ENCODE measurements around the gene KANK2.
"Not testable (repeated sequence)": the region's sequence is repeated elsewhere in the genome, so short reads cannot be mapped to it uniquely, and the experiment has no call there.

Gene KANK2

GRCh38 chr19:11169896-11170678, 27.3 kb downstream of the KANK2 start:
- DNase-seq: no peak

GRCh38 chr19:11168568-11168967, 28.8 kb downstream of the KANK2 start:
- DNase-seq: no peak

- no peak for DNase-seq
Measured at GRCh38 chr19:11166281-11167142, 30.8 kb downstream of the KANK2 start.

- no peak for DNase-seq
Measured at GRCh38 chr19:11165486-11166030, 31.8 kb downstream of the KANK2 start.

- DNase-seq: no peak
Measured at GRCh38 chr19:11164879-11165406, 32.4 kb downstream of the KANK2 start.

GRCh38 chr19:11164296-11164695, 33.0 kb downstream of the KANK2 start:
- no peak for DNase-seq

DNA sequence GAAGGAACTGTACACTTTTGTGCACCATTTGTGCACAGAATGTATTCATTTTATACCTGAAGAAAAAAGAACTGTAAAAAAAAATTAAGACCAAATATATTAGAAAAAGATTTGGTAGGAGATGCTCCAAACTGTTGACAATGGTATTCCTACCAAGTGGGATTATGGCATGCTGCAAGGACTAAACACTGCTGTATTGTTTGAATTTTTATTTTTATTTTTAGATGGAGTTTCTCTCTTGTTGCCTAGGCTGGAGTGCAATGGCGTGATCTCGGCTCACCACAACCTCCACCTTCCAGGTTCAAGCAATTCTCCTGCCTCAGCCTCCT, 36.9 kb downstream of the KANK2 start:
- not testable (repeated sequence) for DNase-seq

GRCh38 chr19:11159598-11160439, 37.5 kb downstream of the KANK2 start:
- no peak for DNase-seq

DNA sequence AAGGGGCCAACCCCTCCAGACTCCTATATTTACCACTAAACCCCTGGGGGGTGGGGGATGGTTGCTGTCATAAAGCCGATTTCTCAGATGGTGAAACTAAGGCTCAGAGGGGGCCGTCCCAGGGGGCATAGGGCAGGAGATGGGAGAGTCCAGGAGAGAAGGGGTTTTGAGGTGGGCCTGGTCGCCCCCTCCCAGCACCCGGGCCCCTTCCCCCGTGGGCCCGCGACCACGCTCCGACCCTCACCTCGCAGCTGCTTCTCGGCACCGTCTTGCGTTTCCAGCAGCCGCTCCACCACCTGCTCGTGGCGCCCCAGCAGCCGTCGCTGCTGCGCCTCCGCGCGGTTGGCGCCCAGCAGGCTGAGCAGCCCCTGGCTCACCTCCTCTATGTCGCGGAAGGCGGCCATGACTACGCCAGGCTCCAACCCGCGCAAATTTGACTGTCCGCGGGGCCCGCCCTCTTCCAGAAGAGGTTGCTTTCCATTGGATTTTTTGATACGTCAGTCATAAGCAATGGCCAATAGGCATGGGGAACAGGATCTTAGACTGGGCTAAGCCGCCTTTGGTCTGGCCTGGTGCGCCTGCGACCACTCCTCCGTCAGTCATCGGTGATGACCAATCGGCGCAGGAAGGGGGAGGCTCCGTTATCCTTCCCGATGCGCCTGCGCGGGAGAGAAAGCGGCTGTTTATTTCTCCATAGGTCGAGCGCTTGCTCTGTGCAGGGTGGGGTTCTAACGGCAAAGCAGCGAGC, 41.8 kb downstream of the KANK2 start, which contains the start of gene SPC24:
Gene SPC24, minus strand, starts transcription at position 410 of the 748 bp plus-strand sequence. Its CDS starts 6 bp downstream, at position 404.
- peak; percentile 91 for DNase-seq

- DNase-seq: no peak
Measured at GRCh38 chr19:11154683-11155047, 42.7 kb downstream of the KANK2 start.

GRCh38 chr19:11152318-11153062, 44.9 kb downstream of the KANK2 start:
- DNase-seq: no peak

GRCh38 chr19:11151181-11151580, 46.2 kb downstream of the KANK2 start:
- no peak for DNase-seq

DNA sequence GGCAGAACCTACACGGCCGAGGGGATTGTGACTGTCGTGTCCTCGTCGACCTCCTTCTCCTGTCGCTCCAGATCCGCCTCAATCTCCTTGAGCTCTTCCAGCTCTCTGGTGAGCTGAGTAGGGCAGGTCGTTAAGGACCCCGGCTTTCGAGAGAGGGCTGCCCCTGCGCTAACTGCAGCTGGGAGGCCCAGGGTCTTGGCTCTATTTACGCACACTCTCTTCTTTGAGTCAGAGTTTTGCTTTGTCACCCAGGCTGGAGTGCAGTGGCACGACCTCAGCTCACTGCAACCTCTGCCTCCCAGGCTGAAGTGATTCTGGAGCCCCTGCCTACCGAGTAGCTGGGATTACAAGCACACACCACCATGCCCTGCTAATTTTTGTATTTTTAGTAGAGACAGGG, 49.3 kb downstream of the KANK2 start:
- no peak for DNase-seq

GRCh38 chr19:11145536-11145924, 51.8 kb downstream of the KANK2 start:
- DNase-seq: no peak

- DNase-seq: no peak
Measured at GRCh38 chr19:11142528-11143171, 54.7 kb downstream of the KANK2 start.

GRCh38 chr19:11141937-11142527, 55.3 kb downstream of the KANK2 start:
- DNase-seq: no peak

GRCh38 chr19:11140896-11141295, 56.4 kb downstream of the KANK2 start:
- no peak for DNase-seq

DNA sequence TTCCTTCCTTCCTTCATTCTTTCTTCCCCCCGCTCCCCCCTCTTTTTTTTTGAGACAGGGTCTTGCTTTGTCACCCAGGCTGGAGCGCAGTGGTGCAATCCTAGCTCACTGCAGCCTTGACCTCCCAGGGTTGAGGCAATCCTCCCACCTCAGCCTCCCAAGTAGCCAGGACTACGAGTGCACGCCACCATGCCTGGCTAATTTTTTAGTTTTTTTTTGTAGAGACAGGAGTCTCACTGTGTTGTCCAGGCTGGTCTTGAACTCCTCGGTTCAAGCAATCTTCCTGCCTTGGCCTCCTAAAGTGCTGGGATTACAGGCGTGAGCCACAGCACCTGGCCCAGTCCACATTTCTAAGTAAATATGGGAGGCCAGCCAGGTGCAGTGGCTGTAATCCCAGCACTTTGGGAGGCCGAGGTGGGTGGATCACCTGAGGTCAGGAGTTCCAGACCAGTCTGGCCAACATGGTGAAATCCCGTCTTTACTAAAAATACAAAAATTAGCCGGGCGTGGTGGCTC, 57.3 kb downstream of the KANK2 start:
- not testable (repeated sequence) for DNase-seq

- no peak for DNase-seq
Measured at GRCh38 chr19:11138601-11139300, 58.6 kb downstream of the KANK2 start.
